Activated T-cell treated with anti-CD3 and anti-CD28 coated beads, Interleukin-2, amount 50 U/mL, for 4 hours (primary cell): Measurements from ENCODE around the gene TOGARAM1. TPM values are rescaled to one million over a fixed set of nuclear protein-coding genes. Genes with fewer than 3 reads are reported as not detected.

Source experiments
- ATAC-seq, 2 donors: fragments of 200-7000 bp; cut with Tn5 transposase; one replicate each; pipeline ENCODE4 v1.10.0; 2021
- DNase-seq: peaks from one replicate; pipeline ENCODE4 v3.0.0-alpha.2; 2020
- H3K27me3 Mint-ChIP-seq: one replicate; pipeline ENCODE4 v1.8.0; 2021; ENCODE audit warnings: low read depth, mixed read lengths
- H3K36me3 Mint-ChIP-seq: one replicate; pipeline ENCODE4 v1.8.0; 2022; ENCODE audit warnings: mixed read lengths; ENCODE audit not compliant: insufficient read depth
- H3K4me1 Mint-ChIP-seq: one replicate; pipeline ENCODE4 v1.8.0; 2021; ENCODE audit warnings: low read depth, mixed read lengths
- H3K4me3 Mint-ChIP-seq: one replicate; pipeline ENCODE4 v1.8.0; 2021; ENCODE audit warnings: mild to moderate bottlenecking, moderate library complexity, mixed read lengths
- H3K9me3 Mint-ChIP-seq: one replicate; pipeline ENCODE4 v1.8.0; 2021; ENCODE audit warnings: mixed read lengths
- total RNA-seq, 3 donors: library from RNA; stranded (reverse); gene quantifications; one replicate each; pipeline ENCODE4 v1.2.1, GENCODE V29; 2021

The TOGARAM1 gene
- total RNA-seq, 3 donors from 2014 or later = 4.8 to 6.8 (median 6.3) TPM

DNA sequence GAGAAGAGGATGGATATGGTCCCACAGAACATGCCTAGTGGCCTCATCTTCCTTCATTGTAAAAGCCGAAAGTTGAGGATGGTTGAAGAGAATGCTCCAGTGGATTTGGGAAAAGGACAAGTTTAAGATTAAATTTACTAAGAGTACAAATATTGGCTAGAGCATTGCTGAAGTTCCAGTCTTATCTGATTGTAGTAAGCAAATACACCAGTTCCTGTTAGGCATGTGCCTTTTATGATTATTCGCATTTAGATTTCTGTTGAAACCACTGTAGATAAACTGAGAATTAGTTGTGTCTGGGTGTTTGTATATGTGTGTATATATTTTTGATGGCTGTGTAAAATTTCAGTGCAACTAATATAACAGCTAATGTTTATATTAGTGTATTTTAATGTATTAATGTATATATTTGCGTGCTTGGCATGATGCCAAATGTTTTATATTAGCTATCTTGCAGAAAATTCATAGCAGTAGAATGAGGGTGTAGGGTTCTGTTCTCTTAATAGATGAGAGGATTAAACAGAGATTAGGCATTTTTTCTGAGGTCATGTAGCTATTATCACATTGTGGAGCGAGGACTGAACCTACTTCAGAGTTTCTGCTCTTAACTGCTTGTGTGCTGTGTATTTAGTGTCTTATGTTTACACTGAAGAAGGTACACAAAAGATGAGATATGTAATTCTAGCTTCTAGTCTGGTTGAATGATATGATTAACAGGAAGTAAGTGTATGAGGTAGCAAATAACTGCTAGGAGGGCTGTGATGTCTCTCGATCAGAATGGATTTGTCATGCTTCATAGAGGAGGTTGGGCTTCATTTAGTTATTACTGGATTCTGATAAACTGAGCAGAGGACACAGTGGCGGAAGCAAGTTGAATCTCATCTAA is 151.1 kb downstream of the TOGARAM1 start:
- peak overlapping the region; percentile 17 for H3K4me3 Mint-ChIP-seq
- ATAC-seq (peak in 1 of 2 donors; percentile 20), DNase-seq (no peak)
- H3K4me1 Mint-ChIP-seq = peaks cover 19% of the 10 kb centered on the region
- H3K36me3 Mint-ChIP-seq = peaks cover 32% of the 10 kb centered on the region
- no peaks in the 10 kb centered on the region for H3K27me3 Mint-ChIP-seq
- H3K9me3 Mint-ChIP-seq = no peaks in the 10 kb centered on the region

DNA sequence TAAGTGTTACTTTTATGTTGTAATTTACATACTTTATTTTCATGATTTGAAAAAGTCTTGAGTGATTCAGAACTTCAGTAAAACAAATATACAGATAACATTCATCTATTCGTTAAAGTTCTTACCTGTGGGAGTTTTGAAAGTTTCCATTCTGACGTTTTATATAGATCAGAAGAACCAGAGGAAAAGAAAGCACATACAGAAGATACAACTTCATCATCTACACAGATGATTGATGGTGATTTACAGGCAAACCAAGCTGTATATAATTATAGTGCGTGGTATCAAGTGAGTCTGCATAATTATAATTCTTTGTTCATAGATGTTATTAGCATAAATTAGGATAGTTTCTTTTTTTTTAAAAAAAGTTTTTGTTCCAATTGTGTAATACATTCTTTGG is 152.3 kb downstream of the TOGARAM1 start:
- H3K4me1 Mint-ChIP-seq = peaks cover 19% of the 10 kb centered on the region
- H3K36me3 Mint-ChIP-seq = peaks cover 28% of the 10 kb centered on the region
- no peaks in the 10 kb centered on the region for H3K9me3 Mint-ChIP-seq

GRCh38 chr14:45118594-45118993 is 156.6 kb downstream of the TOGARAM1 start:
- H3K27me3 Mint-ChIP-seq = no peaks in the 10 kb centered on the region
- H3K4me1 Mint-ChIP-seq = peaks cover 11% of the 10 kb centered on the region
- no peak for DNase-seq
- H3K4me3 Mint-ChIP-seq = no peak overlapping the region
- H3K36me3 Mint-ChIP-seq = peaks cover 27% of the 10 kb centered on the region
- ATAC-seq = no peak
- no peaks in the 10 kb centered on the region for H3K9me3 Mint-ChIP-seq

More for the DNA sequence above, 152.3 kb downstream of the TOGARAM1 start:
- no peaks in the 10 kb centered on the region for H3K27me3 Mint-ChIP-seq
- no peak overlapping the region for H3K4me3 Mint-ChIP-seq
- DNase-seq (no peak), ATAC-seq (peak; percentile 91 to 95)

- Mint-ChIP-seq H3K9me3 (no peaks in the 10 kb centered on the region), H3K36me3 (peaks cover 31% of the 10 kb centered on the region), H3K4me1 (peaks cover 4% of the 10 kb centered on the region), H3K4me3 (no peak overlapping the region), H3K27me3 (no peaks in the 10 kb centered on the region)
- no peak for DNase-seq
- ATAC-seq = no peak
Observed at GRCh38 chr14:45120096-45120495, 158.1 kb downstream of the TOGARAM1 start.

- H3K36me3 Mint-ChIP-seq = peaks cover 31% of the 10 kb centered on the region
- H3K9me3 Mint-ChIP-seq = no peaks in the 10 kb centered on the region
Observed at GRCh38 chr14:45123271-45123670, 161.3 kb downstream of the TOGARAM1 start.

More at GRCh38 chr14:45123271-45123670, 161.3 kb downstream of the TOGARAM1 start:
- Mint-ChIP-seq H3K4me1 (peaks cover 2% of the 10 kb centered on the region), H3K4me3 (no peak overlapping the region), H3K27me3 (no peaks in the 10 kb centered on the region)
- ATAC-seq (no peak), DNase-seq (no peak)

Other genes starting within 250 kb of the TOGARAM1 start
- 10 to 100 TPM; 11.5 to 14.4 (median 11.8) TPM for gene KLHL28, start 243 bp upstream of the TOGARAM1 start, total RNA-seq
- gene PRPF39, start 121.9 kb downstream of the TOGARAM1 start, total RNA-seq = 10 to 100 TPM; 32.7 to 44.7 (median 36.4) TPM
- gene FKBP3, start 172.3 kb downstream of the TOGARAM1 start, total RNA-seq = 10 to 100 TPM; 37.4 to 41.5 (median 39.2) TPM
- 10 to 100 TPM; 11.2 to 12.9 (median 12.2) TPM for gene FANCM, start 173.7 kb downstream of the TOGARAM1 start, total RNA-seq